ENCODE results near the gene TMEM184A. TPM values are rescaled to one million over a fixed set of nuclear protein-coding genes. Genes with fewer than 3 reads are reported as not detected.

The TMEM184A gene
- total and polyA plus RNA-seq, 2 experiments from 2014 or later: 0.18 to 0.66 TPM

GRCh38 chr7:1567049-1567771, 11.2 kb upstream of the TMEM184A start:
- Histone ChIP-seq H3K27ac (ENCODE audit: low read depth) (no peak overlapping the region), H3K27me3 (ENCODE audit: insufficient read depth) (no peaks in the 10 kb centered on the region), H2AFZ (peak overlapping the region; percentile 52; the same call in 1 of the 2 replicates), H4K20me1 (replicated peaks; ENCODE audit: insufficient read depth) (no peaks in the 10 kb centered on the region), H3K36me3 (ENCODE audit: insufficient read depth) (no peaks in the 10 kb centered on the region), H3K4me2 (no peak overlapping the region), H3K4me1 (ENCODE audit: insufficient read depth) (no peaks in the 10 kb centered on the region), H3K79me2 (replicated peaks; ENCODE audit: insufficient read depth) (0 out of 2 replicates have a peak, but pooled peaks cover 3% of the 10 kb centered on the region), H3K4me3 (no peak overlapping the region), H3K9me2 (ENCODE audit: insufficient read depth) (no peaks in the 10 kb centered on the region), H3F3A (replicated peaks; ENCODE audit: low read depth) (no peaks in the 10 kb centered on the region)
- Mint-ChIP-seq H3K4me1 (peaks cover 29% of the 10 kb centered on the region), H3K27me3 (ENCODE audit: insufficient read depth, low read depth, poor library complexity) (peaks cover 5% of the 10 kb centered on the region), H3K27ac (peak overlapping the region; percentile 86), H3K36me3 (ENCODE audit: low read depth) (peaks cover 42% of the 10 kb centered on the region), H3K9me3 (no peaks in the 10 kb centered on the region), H3K4me3 (no peak overlapping the region)
- TF ChIP-seq EZH2phosphoT487 (IDR thresholded peaks at IDR 0.05; ENCODE audit: unreplicated experiment) (no peak), POLR2AphosphoS5 (IDR thresholded peaks at IDR 0.05; ENCODE audit: low read depth) (no peak), EZH2 (IDR thresholded peaks at IDR 0.05; ENCODE audit: low read depth, unreplicated experiment) (no peak), JUNB (IDR thresholded peaks at IDR 0.05; ENCODE audit: unreplicated experiment) (no peak), CTCF (conservative IDR thresholded peaks at IDR 0.05; ENCODE audit: low read depth in 2 of 2) (no peak), ZNF462 (CRISPR knock-in tag; IDR thresholded peaks at IDR 0.05) (no peak), CREB1 (CRISPR knock-in tag; IDR thresholded peaks at IDR 0.05; ENCODE audit: low read depth) (no peak), ZNF331 (CRISPR knock-in tag; IDR thresholded peaks at IDR 0.05; ENCODE audit: low read depth) (no peak), STAT1 (IDR thresholded peaks at IDR 0.05; ENCODE audit: unreplicated experiment) (no peak), ETS1 (IDR thresholded peaks at IDR 0.05) (no peak), NANOG (IDR thresholded peaks at IDR 0.05; ENCODE audit: borderline replicate concordance) (no peak), ZNF114 (CRISPR knock-in tag; IDR thresholded peaks at IDR 0.05) (no peak), REST (IDR thresholded peaks at IDR 0.05; ENCODE audit: unreplicated experiment) (no peak)
- DNase-seq (ENCODE audit: low spot score) (no peak), ATAC-seq (no peak)
